H1 (cell line): Measurements from ENCODE around the gene NFKB1. TPM values are rescaled to one million over a fixed set of nuclear protein-coding genes. Genes with fewer than 3 reads are reported as not detected.

Source experiments
- CTCF ChIA-PET: fragments of 300-600 bp; sonication (Branson Sonifier 250); formaldehyde crosslinking; loops from one replicate; lab custom pipeline; 2021; ENCODE audit not compliant: partially characterized antibody; lab: Charles Lee
- POLR2A ChIA-PET: fragments of 300-600 bp; sonication (Branson Sonifier 250); formaldehyde crosslinking; loops from one replicate; lab custom pipeline; 2021; ENCODE audit warnings: inconsistent platforms; ENCODE audit not compliant: partially characterized antibody; lab: Charles Lee
- DNase-seq, 2 experiments: peaks; one replicate each; pipeline versions ENCODE4 v3.0.0 to v3.0.0-alpha.2; 2010 to 2022; ENCODE audit warnings: low spot score in 2 of 2, low read depth in 1 of 2, mixed read lengths in 1 of 2
- FAIRE-seq: peaks from 2 replicates; lab custom pipeline; 2011; peaks lifted over from hg19 to GRCh38; lab: Jason Lieb, UNC
- H2AFZ ChIP-seq: 2 replicates; pipeline ENCODE4 v1.8.1; 2012; ENCODE audit warnings: low read length, inconsistent platforms
- H2AK5ac ChIP-seq: 2 replicates; pipeline ENCODE4 v1.6.1; 2013; ENCODE audit warnings: low read depth, low read length
- H2BK120ac ChIP-seq: replicated peaks from 2 replicates; pipeline ENCODE3; 2013; ENCODE audit warnings: low read depth, low read length, inconsistent platforms
- H2BK12ac ChIP-seq: 2 replicates; pipeline ENCODE4 v1.6.1; 2013; ENCODE audit warnings: low read depth, low read length
- H2BK15ac ChIP-seq: 2 replicates; pipeline ENCODE4 v1.6.1; 2013; ENCODE audit warnings: low read length
- H2BK20ac ChIP-seq: 2 replicates; pipeline ENCODE4 v1.6.1; 2013; ENCODE audit warnings: low read length
- H2BK5ac ChIP-seq: 2 replicates; pipeline ENCODE4 v1.6.1; 2013; ENCODE audit warnings: low read depth, low read length
- H3K14ac ChIP-seq: 2 replicates; pipeline ENCODE4 v1.6.1; 2013; ENCODE audit warnings: inconsistent platforms; ENCODE audit not compliant: insufficient read length
- H3K18ac ChIP-seq: 2 replicates; pipeline ENCODE4 v1.6.1; 2013; ENCODE audit warnings: low read length; ENCODE audit errors: extremely low read depth
- H3K23ac ChIP-seq: 2 replicates; pipeline ENCODE4 v1.6.1; 2013; ENCODE audit warnings: inconsistent platforms; ENCODE audit not compliant: insufficient read length
- H3K23me2 ChIP-seq: 2 replicates; pipeline ENCODE4 v1.6.1; 2013; ENCODE audit warnings: low read depth, low read length
- H3K27ac ChIP-seq: 2 replicates; pipeline ENCODE4 v1.6.1; 2011; ENCODE audit warnings: low read depth, low read length, inconsistent platforms
- H3K27me3 ChIP-seq, 4 experiments: replicated peaks in 1 of 4; 1 replicate in 1 of 4; 2 replicates in 3 of 4; pipeline versions ENCODE4 v1.6.1 to v1.8.1; 2011 to 2013; ENCODE audit warnings: low read length in 3 of 4, mild to moderate bottlenecking in 3 of 4, inconsistent platforms in 2 of 4, mixed read lengths in 2 of 4, moderate library complexity in 1 of 4; ENCODE audit not compliant: control insufficient read depth in 3 of 4, insufficient read depth in 3 of 4; ENCODE audit errors: extremely low read depth in 1 of 4
- H3K36me3 ChIP-seq, 4 experiments: 2 replicates each; pipeline versions ENCODE4 v1.6.1 to v1.8.1; 2011 to 2013; ENCODE audit warnings: mild to moderate bottlenecking in 4 of 4, low read length in 3 of 4, moderate library complexity in 2 of 4, control low read depth in 1 of 4, inconsistent platforms in 1 of 4; ENCODE audit not compliant: insufficient read depth in 4 of 4, control insufficient read depth in 2 of 4
- H3K4ac ChIP-seq: replicated peaks from 2 replicates; pipeline ENCODE3; 2013; ENCODE audit warnings: low read length, low read depth, mixed read lengths, inconsistent platforms; ENCODE audit not compliant: insufficient read length
- H3K4me1 ChIP-seq, 4 experiments: replicated peaks in 1 of 4; 1 replicate in 1 of 4; 2 replicates in 3 of 4; pipeline versions ENCODE4 v1.6.1 to v1.8.1; 2011 to 2013; ENCODE audit warnings: low read length in 3 of 4, inconsistent platforms in 2 of 4, mixed read lengths in 1 of 4; ENCODE audit not compliant: insufficient read depth in 4 of 4, control insufficient read depth in 3 of 4
- H3K4me2 ChIP-seq, 2 experiments: 2 replicates each; pipeline versions ENCODE4 v1.6.1 to v1.8.1; 2011 to 2013; ENCODE audit warnings: low read depth in 2 of 2, low read length in 2 of 2, control low read depth in 1 of 2, inconsistent platforms in 1 of 2, mild to moderate bottlenecking in 1 of 2; ENCODE audit not compliant: insufficient read depth in 1 of 2
- H3K4me3 ChIP-seq, 4 experiments: fragments of 200-600, 300-600 bp in 1 of 4; sonication (generic), shearing (Covaris generic), sonication (Bioruptor Twin) in 1 of 4; 2 replicates each; pipeline versions ENCODE4 v1.5.1 to v1.8.1; 2011 to 2016; ENCODE audit warnings: low read length in 4 of 4, low read depth in 3 of 4, control low read depth in 2 of 4, inconsistent platforms in 2 of 4, mild to moderate bottlenecking in 2 of 4, mixed read lengths in 1 of 4, moderate library complexity in 1 of 4; ENCODE audit not compliant: insufficient read depth in 2 of 4; ENCODE audit errors: extremely low read depth in 1 of 4
- H3K56ac ChIP-seq: replicated peaks from 2 replicates; pipeline ENCODE3; 2013; ENCODE audit warnings: low read depth, mild to moderate bottlenecking, mixed read lengths, low read length, inconsistent platforms; ENCODE audit not compliant: insufficient read length
- H3K79me1 ChIP-seq: 2 replicates; pipeline ENCODE4 v1.6.1; 2013; ENCODE audit warnings: low read depth, low read length, control low read depth
- H3K79me2 ChIP-seq, 2 experiments: 2 replicates each; pipeline versions ENCODE4 v1.6.1 to v1.8.1; 2012 to 2013; ENCODE audit warnings: low read length in 2 of 2, mild to moderate bottlenecking in 2 of 2, inconsistent platforms in 1 of 2; ENCODE audit not compliant: insufficient read depth in 2 of 2, control insufficient read depth in 1 of 2
- H3K9ac ChIP-seq, 4 experiments: replicated peaks in 1 of 4; 1 replicate in 1 of 4; 2 replicates in 3 of 4; pipeline versions ENCODE4 v1.6.1 to v1.8.1; 2011 to 2013; ENCODE audit warnings: low read depth in 3 of 4, low read length in 3 of 4, control low read depth in 2 of 4, mild to moderate bottlenecking in 2 of 4, moderate library complexity in 2 of 4, inconsistent platforms in 1 of 4; ENCODE audit errors: extremely low read depth in 1 of 4
- H3K9me3 ChIP-seq, 2 experiments: 2 replicates each; pipeline versions ENCODE4 v1.6.1 to v1.8.1; 2012 to 2013; ENCODE audit warnings: mild to moderate bottlenecking in 2 of 2, moderate library complexity in 2 of 2, control low read depth in 1 of 2, inconsistent platforms in 1 of 2, low read depth in 1 of 2, low read length in 1 of 2, mixed read lengths in 1 of 2; ENCODE audit not compliant: insufficient read depth in 2 of 2
- H4K20me1 ChIP-seq, 2 experiments: replicated peaks in 1 of 2; 2 replicates each; pipeline versions ENCODE3 to v1.8.1; 2011 to 2013; ENCODE audit warnings: inconsistent platforms in 2 of 2, low read length in 2 of 2, mild to moderate bottlenecking in 1 of 2; ENCODE audit not compliant: insufficient read depth in 2 of 2, control insufficient read depth in 1 of 2
- H4K5ac ChIP-seq: 2 replicates; pipeline ENCODE4 v1.6.1; 2013; ENCODE audit warnings: low read length, low read depth, mixed read lengths, inconsistent platforms; ENCODE audit not compliant: insufficient read length
- H4K8ac ChIP-seq: 2 replicates; pipeline ENCODE4 v1.8.0; 2013; ENCODE audit warnings: mild to moderate bottlenecking, moderate library complexity, low read length, inconsistent platforms; ENCODE audit not compliant: insufficient read depth; ENCODE audit errors: extremely low read depth
- H4K91ac ChIP-seq: replicated peaks from 2 replicates; pipeline ENCODE3; 2013; ENCODE audit warnings: low read length, mixed read lengths, inconsistent platforms; ENCODE audit not compliant: insufficient read length
- BACH1 ChIP-seq: IDR thresholded peaks from 2 replicates; pipeline ENCODE4 v1.6.1; 2012; ENCODE audit warnings: low read length, improper control_type of control experiment
- MAFK ChIP-seq: IDR thresholded peaks from 2 replicates; pipeline ENCODE4 v1.6.1; 2012; ENCODE audit warnings: low read depth, mild to moderate bottlenecking, improper control_type of control experiment, low read length
- WGBS, 2 experiments: shearing (Covaris generic) in 1 of 2; methylation state at CpG; one replicate each; pipeline versions ENCODE4 v1.1.6 to v1.1.7; 2013 to 2015; ENCODE audit warnings: low lambda C conversion rate in 2 of 2, mixed read lengths in 2 of 2, inconsistent platforms in 1 of 2, low coverage in 1 of 2, missing lambda C conversion rate in 1 of 2; ENCODE audit not compliant: insufficient replicate concordance in 2 of 2, insufficient coverage in 1 of 2, insufficient read length in 1 of 2; ENCODE audit errors: extremely low coverage in 1 of 2, missing lambda C conversion rate in 1 of 2; 5-methylcytosine and 5-hydroxymethylcytosine counted together
- polyA plus RNA-seq, 7 experiments: library from polyadenylated mRNA; depleted of rRNA in 3 of 7; stranded (reverse) in 5 of 7; unstranded in 2 of 7; fragments of >200 nt in 5 of 7; fragments of 200-250 nt in 2 of 7; gene quantifications; 1 replicate in 5 of 7; 2 replicates in 1 of 7; 4 replicates in 1 of 7; pipeline versions ENCODE4 v1.2.1 to v1.2.3, GENCODE V29; 2011 to 2013; ENCODE audit warnings: missing spikeins in 2 of 7, mixed read lengths in 2 of 7
- total RNA-seq: library from RNA; stranded (reverse); fragmentation: NEBNext Ultra II Directional; extraction: Animal tissue kit (Norgen Biotek cat#: 25700); gene quantifications from 2 replicates; pipeline ENCODE4 v1.2.1, GENCODE V29; 2021

NFKB1 gene
- total and polyA plus RNA-seq, 2 of the 8 experiments (the other 6 are each of a cell fraction or from before 2014, with no cell fraction given) = 2.9 to 6.8 TPM

GRCh38 chr4:102503831-102504786 is 3.0 kb downstream of the NFKB1 start:
- Histone ChIP-seq H3K9me3 (no peaks in the 10 kb centered on the region), H3K4ac (no peak overlapping the region), H2BK12ac (no peak overlapping the region), H3K23me2 (peaks cover 5% of the 10 kb centered on the region; the same call in 1 of the 2 replicates), H3K27ac (no peak overlapping the region), H3K14ac (no peak overlapping the region), H3K23ac (no peak overlapping the region), H4K8ac (no peak overlapping the region), H3K36me3 (no peaks in the 10 kb centered on the region), H3K79me2 (no peaks in the 10 kb centered on the region), H3K4me2 (no peak overlapping the region), H4K20me1 (no peaks in the 10 kb centered on the region), H2BK15ac (no peak overlapping the region), H2BK20ac (no peak overlapping the region), H2AFZ (no peak overlapping the region), H4K5ac (no peak overlapping the region), H3K18ac (no peak overlapping the region), H4K91ac (no peak overlapping the region), H3K79me1 (no peaks in the 10 kb centered on the region), H3K27me3 (peaks cover 0 to 6% (median 4%) of the 10 kb centered on the region in 4 experiments; a peak in 2 of 7 replicates), H2BK5ac (no peak overlapping the region), H2BK120ac (no peak overlapping the region), H2AK5ac (no peak overlapping the region), H3K4me3 (no peak overlapping the region), H3K4me1 (no peaks in the 10 kb centered on the region), H3K56ac (no peak overlapping the region), H3K9ac (no peak overlapping the region)
- FAIRE-seq = no peak
- WGBS, 2 experiments = 91% methylated on average over 5 of the region's 5 CpGs; no CpG with 5 or more reads in 1 of the 2 experiments
- no peak for DNase-seq
- ChIA-PET CTCF (interaction anchor here (0.6 kb wide), 1 partner anchor 294 kb away, joined by 3 read pairs; no protein-coding TSS in a partner anchor), POLR2A (no interaction called here)
- TF ChIP-seq MAFK (peak; percentile 69; the same call in 1 of the 2 replicates), BACH1 (no peak)
